ENCODE measurements around the gene JAGN1.
"Not testable (repeated sequence)": the region's sequence is repeated elsewhere in the genome, so short reads cannot be mapped to it uniquely, and the experiment has no call there.

JAGN1 gene

GRCh38 chr3:9867106-9867505 is 23.3 kb upstream of the JAGN1 start:
- DNase-seq (ENCODE audit: low read depth in 2 of 2) = no peak

GRCh38 chr3:9869955-9870354 is 20.5 kb upstream of the JAGN1 start:
- no peak for DNase-seq (ENCODE audit: low read depth in 2 of 2)

GRCh38 chr3:9870978-9871377 is 19.4 kb upstream of the JAGN1 start:
- DNase-seq (ENCODE audit: low read depth in 2 of 2) = no peak

- not testable (repeated sequence) for DNase-seq (ENCODE audit: low read depth in 2 of 2)
These were observed 18.3 kb upstream of the JAGN1 start for GRCh38 chr3:9872067-9872466.

GRCh38 chr3:9875448-9875847 is 15.0 kb upstream of the JAGN1 start:
- no peak for DNase-seq (ENCODE audit: low read depth in 2 of 2)

GRCh38 chr3:9876255-9876654 is 14.2 kb upstream of the JAGN1 start:
- DNase-seq (ENCODE audit: low read depth in 2 of 2) = not testable (repeated sequence)

GRCh38 chr3:9876991-9877390 is 13.4 kb upstream of the JAGN1 start:
- no peak for DNase-seq (ENCODE audit: low read depth in 2 of 2)

- no peak for DNase-seq (ENCODE audit: low read depth in 2 of 2)
These were observed 11.7 kb upstream of the JAGN1 start for GRCh38 chr3:9878700-9879099.

GRCh38 chr3:9879830-9880549 is 10.4 kb upstream of the JAGN1 start, which contains the start of gene CIDEC:
TSS of gene CIDEC (minus strand) at chr3:9880253. CDS start at chr3:9878486, 1,767 bp downstream.
- no peak for DNase-seq (ENCODE audit: low read depth in 2 of 2)

GRCh38 chr3:9881441-9881840 is 9.0 kb upstream of the JAGN1 start:
- no peak for DNase-seq (ENCODE audit: low read depth in 2 of 2)

GRCh38 chr3:9883706-9884554 is 6.5 kb upstream of the JAGN1 start:
- no peak for DNase-seq (ENCODE audit: low read depth in 2 of 2)

- DNase-seq (ENCODE audit: low read depth in 2 of 2) = no peak
These were observed 5.8 kb upstream of the JAGN1 start for GRCh38 chr3:9884555-9885165.

- DNase-seq (ENCODE audit: low read depth in 2 of 2) = no peak
These were observed 4.1 kb upstream of the JAGN1 start for GRCh38 chr3:9886328-9886727.

- DNase-seq (ENCODE audit: low read depth in 2 of 2) = no peak
These were observed 2.9 kb upstream of the JAGN1 start for GRCh38 chr3:9887480-9887879.

- DNase-seq (ENCODE audit: low read depth in 2 of 2) = no peak
These were observed 1.9 kb upstream of the JAGN1 start for GRCh38 chr3:9888540-9888939.

GRCh38 chr3:9889405-9889804 is 1.0 kb upstream of the JAGN1 start:
- DNase-seq (ENCODE audit: low read depth in 2 of 2) = no peak

- DNase-seq (ENCODE audit: low read depth in 2 of 2) = no peak
These were observed 737 bp downstream of the JAGN1 start for GRCh38 chr3:9891072-9891622.

- DNase-seq (ENCODE audit: low read depth in 2 of 2) = no peak
These were observed 3.3 kb downstream of the JAGN1 start for GRCh38 chr3:9893739-9894138.

- DNase-seq (ENCODE audit: low read depth in 2 of 2) = not testable (repeated sequence)
These were observed 5.3 kb downstream of the JAGN1 start for GRCh38 chr3:9895715-9896114.

- DNase-seq (ENCODE audit: low read depth in 2 of 2) = not testable (repeated sequence)
These were observed 6.5 kb downstream of the JAGN1 start for GRCh38 chr3:9896755-9897407.

Measured in activated CD8-positive, alpha-beta memory T cell treated with anti-CD3 and anti-CD28 coated beads for 4 hours (primary cell).